CMK (cell line): Measurements from ENCODE around the gene AP3D1.
A peak's percentile ranks its signal among the peaks of the same experiment; 100 is the strongest.
"Not testable (repeated sequence)": the region's sequence is repeated elsewhere in the genome, so short reads cannot be mapped to it uniquely, and the experiment has no call there.

Experiments used
- DNase-seq: peaks from one replicate; pipeline ENCODE4 v3.0.0-alpha.2; 2010; ENCODE audit warnings: low read depth

AP3D1 gene

DNA sequence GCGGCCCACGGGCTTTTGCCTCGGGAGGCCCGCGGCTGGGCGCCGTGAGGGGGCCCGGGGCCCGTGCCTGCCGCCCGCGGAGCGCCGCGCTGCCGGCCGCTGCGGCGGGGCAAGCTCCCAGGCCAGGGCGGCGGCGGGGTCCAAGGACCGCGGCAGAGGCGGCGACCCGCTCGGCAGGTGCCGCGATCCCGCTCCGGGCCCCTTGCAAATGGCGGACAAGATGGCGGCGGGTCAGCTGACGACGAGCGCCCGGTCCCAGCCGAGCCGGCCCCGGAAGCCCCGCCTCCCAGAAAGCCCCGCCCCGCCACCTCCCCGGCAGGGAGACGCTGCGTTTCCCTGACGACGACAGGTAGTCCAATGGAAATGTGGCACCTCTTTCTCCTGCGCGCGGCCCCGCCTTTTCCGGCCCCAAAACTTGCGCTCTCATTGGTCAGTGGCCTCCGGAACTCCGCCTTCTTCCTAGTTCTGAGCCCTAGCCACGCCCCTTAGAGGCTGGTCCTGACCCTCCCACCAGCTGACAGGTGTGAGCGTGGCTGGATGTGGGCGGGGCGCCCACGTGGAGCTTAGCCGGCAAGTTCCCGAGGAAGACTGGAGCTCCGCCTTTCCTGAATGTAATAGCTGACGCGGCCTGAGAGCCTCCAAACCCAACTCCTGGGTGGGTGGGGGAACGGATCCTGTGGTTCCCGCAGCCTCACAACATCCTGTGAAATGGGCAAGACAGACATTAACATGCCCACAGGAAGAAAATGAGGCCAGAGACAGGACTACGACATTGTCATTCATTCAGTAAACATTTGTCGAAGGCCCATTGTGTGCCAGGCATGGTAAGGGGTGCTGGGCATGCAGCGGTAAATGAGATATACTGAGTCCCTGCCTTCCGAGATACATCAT, at the start of gene AP3D1:
TSS of gene AP3D1 (minus strand) at position 228 of the 891 bp plus-strand sequence. CDS start 232 bp downstream, outside the sequence.
- DNase-seq: peak; percentile 99

DNA sequence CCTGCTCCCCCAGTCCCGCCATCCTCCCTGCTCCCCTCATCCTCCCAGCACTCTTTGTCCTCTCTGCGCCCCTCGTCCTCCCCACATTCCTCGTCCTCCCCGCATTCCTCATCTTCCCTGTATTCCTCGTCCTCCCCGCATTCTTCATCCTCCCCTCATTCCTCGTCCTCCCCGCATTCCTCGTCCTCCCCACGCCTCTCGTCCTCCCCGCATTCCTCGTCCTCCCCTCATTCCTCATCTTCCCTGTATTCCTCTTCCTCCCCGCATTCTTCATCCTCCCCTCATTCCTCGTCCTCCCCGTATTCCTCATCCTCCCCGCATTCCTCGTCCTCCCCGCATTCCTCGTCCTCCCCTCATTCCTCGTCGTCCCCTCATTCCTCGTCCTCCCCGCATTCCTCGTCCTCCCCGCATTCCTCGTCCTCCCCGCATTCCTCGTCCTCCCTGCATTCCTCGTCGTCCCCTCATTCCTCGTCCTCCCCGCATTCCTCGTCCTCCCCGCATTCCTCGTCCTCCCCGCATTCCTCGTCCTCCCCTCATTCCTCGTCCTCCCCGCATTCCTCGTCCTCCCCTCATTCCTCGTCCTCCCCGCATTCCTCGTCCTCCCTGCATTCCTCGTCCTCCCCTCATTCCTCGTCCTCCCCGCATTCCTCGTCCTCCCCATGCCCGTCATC, 49.4 kb upstream of the AP3D1 start:
- not testable (repeated sequence) for DNase-seq

DNA sequence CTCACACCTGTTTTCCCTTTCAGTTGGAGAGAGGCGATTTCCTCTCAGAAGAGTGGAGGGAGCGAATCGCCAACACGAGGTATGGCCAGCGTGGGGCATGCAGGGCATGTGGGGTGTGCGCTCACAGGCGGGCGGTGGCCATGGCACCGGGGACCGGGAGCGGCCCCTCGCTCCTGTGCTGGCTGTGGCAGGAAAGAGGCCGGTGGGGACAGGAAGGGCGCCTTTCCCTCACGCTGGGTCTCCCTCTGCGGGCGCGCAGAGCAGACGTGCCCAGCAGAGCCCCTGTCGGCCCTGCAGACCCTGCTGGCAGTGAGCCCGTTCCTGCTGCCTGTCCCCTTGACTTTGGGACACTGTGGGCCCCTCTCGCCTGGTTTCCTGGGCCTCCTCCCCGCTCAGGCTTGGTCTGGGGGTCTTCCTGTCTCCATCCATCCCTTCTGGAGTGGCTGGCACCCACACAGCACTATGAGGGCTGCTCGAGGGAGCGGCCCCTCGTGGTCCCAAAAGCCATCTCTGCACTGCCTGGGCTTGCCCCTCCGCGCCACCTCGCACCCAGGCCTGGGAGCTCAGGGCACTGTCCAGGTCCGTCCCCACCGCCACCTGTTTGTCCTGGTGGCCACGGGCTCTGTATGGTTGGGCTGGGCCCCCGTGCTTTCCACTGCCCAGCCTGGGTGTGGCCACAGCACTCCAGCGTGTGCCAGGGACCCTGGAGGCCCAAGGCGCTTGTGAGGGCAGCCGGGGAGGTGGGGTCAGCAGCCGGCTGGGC, 48.7 kb upstream of the AP3D1 start:
- no peak for DNase-seq

DNA sequence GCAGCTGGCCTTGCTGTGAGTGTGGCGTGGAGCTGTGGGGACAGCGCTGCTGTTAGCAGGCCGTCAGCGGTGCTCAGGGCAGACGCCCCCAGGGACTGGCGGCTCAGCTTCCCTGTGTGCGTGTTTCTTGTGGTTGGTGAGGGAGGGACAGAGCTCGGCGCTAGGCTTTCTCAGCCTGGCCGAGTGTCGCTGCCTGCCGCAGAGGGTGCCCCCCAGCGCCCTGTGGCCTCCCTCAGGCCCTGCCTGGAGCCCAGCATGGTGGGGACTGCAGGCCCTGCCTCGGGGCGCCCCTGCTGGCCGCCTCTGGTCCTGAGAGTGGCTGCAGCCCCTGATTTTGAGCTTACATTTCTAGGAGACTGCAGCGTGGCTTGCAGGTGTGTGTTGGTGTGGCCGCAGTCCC, 47.8 kb upstream of the AP3D1 start:
- no peak for DNase-seq

DNA sequence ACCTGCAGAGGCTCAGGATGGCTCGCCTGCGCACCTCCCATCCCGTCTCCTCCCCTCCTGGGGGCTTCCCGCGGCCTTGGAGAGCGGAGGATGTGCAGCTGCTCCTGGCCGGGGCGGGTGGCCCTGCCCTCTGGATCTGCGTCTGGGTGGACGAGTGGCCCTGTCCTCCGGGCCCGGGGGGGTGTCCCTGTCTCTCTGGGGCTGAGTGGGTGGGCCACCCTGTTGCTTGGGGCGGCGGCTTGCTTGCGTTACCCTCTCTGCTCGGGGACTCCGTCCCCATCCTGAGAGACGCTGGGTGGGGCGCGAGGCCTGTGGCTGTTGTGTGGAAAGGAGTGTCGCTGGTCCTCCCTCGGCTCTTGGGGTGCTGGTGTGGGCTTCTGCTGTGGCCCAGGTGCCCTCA, 47.0 kb upstream of the AP3D1 start:
- DNase-seq: no peak

DNA sequence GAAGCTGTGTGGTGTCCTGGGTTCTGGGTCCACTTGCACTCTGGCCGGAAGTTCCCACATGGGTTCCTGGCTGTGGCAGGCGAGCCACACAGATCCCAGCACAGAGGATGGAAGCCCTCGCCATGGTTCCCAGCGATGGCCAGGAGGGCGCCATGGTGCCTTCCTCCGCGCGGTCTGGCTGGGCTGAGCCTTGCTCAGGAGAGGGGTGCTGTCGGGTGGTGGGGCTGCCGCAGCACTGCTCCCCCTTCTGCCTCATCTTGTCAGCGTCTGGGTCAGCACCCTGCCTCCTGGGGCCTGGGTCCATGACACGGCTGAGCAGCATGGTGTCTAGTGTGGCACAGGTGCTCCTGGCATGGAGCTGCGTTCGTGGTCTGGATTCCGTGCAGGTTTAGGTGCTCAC, 45.9 kb upstream of the AP3D1 start:
- no peak for DNase-seq

DNA sequence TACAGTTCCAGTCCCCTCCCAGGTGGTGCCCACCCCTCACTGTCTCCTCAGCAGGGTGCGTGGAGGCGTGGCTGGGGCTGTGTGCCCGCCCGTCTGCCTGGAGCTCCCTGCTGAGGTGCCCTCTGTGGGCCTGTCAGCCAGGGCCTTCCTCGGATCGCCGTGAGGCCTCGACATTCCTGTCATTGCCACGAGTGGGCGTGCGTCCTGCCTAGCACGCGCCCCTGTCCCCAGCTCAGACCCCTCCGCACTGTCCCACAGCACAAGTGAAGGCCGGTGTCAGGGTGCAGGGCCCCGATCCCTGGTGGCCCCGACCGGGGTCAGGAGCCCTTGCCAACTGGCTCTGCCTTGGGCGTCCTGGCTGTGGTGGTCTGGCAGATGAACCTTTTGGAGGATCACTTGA, 44.5 kb upstream of the AP3D1 start:
- DNase-seq: no peak

DNA sequence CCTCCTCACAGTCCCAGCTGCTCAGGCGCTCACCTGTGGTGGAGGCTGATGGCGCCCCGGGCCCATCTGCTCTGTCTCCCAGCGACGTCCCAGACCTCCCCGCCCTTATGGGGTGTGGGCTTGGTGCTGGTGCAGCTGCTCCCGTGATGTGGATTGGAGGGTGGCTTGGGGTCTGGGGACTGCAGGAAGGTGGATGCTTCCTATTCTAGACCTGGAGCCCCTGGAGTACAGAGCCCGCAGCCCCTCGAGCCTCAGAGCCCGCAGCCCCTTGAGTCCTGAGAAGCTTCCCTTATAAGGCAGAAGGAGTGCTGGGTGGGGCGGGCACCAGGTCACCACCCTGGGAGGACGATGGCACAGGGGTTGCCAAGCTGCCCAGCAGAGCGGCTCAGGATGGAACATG, 44.0 kb upstream of the AP3D1 start:
- DNase-seq: no peak

DNA sequence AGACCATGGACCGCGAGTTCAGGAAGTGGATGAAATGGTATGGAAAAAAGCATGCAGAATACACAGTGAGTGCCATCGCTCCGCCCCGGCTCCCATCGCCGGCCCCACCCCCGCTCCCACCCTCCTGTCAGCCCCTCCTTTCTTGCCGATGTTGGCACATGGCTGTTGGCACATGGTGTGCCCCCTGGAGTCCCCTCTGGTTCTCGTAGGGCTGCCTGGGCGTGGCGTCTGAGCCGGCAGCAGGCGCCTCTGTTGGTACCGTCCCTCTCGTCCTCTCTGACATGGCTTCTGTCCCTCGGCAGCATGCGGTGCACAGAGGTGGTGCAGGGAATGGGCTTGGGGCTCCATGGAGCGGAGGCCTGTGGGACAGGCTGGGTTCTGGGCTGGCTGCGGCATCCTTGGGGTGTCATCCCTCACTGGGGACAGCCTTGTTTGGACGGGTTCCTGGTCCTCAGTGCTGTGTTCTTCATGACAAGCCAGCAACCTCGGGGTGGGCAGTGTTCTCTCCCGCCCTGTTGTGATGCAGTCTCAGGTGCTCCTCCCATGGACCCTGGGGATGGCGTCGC, 43.2 kb upstream of the AP3D1 start:
- DNase-seq: no peak

DNA sequence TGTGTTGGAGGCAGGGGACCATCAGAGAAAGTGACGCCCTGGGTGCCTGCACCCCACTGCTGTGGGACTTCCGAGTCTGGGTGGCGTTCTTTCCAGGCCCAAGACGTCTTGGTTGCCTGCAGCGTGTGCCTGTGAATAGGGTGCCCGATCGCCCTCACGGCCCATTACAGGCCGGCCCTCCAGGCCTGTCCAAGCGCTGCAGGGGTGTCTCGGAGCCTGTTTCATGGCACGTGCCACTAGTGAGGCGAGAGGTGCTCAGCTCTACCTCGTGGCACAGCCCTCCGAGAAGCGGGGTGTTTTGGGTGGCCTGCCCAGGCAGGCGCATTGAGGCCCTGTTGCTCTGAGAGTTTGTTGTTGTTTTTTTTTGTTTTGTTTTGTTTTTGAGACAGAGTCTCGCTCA, 42.4 kb upstream of the AP3D1 start:
- DNase-seq: no peak

DNA sequence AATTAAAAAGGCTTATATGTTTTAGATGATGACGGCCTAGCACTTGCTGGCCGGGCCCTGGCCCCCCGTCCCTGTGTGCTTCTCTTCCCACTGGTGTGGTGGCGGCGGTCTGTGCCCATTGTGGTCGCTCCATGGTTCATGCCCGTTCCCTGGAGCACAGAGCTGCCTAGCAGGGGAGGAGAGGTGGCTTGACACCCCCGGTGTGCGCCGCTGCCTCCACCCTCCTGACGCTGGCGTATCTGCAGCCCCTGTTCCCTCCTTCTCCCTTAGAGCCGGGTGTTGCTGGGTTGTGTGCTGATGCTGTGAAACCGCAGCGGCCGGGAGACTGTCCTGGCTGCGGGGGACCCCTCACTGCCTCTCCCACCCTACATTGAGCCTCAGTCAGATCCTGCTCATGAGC, 41.5 kb upstream of the AP3D1 start:
- DNase-seq: no peak

DNA sequence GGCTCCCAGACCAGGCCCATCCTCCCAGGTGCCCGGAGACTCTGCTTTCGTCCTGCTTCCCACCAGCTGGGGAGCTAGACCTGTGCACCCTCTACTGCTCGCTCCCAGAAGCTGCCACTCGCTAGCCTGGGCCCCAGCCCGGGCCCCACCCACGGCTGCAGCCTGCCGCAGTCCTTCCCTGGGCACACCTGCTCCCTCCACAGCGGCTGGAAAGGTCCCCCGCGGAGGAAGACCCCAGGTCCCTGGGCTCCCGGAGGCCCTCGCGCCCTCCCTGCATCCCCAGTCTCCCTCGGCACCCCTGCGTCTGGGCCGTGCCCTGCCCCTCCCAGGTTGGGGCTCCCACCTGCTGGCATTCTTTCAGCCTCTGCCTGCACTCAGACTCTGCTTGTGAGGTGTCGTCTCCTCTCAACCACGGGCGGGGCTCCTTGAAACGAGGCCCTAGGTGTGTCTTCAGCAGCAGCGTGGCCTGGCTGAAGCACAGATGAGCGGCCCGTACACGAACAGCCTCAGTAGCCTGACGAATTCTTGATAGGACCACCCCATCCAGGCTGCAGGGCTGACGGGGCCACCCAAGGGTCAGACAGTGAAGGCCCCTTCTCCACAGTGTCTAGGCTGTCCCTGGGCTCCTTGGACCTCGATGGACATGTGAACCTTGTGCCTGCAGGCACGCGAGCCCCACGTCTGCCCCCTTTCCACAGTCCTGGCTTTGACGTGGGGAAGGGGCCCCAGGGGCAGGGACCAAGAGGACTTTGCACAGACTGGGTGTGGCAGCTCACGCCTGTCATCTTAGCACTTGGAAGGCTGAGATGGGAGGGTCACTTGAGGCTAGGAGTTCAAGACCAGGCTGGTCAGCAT, 40.3 kb upstream of the AP3D1 start:
- no peak for DNase-seq

DNA sequence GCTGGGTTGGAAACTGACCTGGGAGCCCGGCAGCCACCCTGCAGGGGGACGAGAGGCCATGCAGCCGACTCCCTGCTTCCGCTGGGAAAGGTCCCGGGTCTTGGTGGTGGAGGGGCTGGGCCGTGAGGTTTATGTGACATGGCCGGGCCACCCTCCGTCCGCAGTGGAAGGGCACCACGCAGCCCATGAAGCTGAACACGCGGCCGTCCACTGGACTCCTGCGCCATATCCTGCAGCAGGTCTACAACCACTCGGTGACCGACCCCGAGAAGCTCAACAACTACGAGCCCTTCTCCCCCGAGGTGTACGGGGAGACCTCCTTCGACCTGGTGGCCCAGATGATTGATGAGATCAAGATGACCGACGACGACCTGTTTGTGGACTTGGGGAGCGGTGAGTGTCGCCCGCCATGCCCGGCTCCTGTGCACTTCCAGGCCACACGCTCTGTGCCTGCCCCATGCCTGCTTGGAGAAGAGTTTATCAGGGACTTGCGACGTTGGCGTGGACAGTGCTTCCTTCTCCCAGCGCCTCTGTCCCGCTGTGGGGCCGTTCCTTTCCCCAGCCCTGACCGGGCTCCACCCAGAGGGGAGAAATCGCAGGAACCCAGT, 39.6 kb upstream of the AP3D1 start:
- no peak for DNase-seq

DNA sequence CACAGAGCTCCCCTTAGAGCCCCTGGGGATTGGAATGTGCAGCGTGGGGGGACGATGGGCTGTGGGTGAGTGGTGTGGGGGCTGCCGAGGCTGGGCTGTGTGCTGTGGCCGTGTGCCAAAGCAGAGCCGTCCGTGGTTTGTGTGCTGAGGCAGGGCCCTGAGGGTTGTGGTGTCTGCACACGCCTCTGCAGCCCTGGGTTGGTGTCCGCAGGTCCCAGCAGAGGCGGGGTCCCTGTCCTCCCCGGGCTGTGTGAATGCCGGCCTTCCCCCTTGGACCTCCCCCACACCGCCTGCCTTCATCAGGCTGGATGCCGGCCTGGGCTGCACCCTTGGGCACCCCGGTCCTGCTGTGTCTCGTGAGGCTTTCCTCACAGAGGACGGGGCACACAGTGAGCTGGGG, 38.5 kb upstream of the AP3D1 start:
- no peak for DNase-seq

DNA sequence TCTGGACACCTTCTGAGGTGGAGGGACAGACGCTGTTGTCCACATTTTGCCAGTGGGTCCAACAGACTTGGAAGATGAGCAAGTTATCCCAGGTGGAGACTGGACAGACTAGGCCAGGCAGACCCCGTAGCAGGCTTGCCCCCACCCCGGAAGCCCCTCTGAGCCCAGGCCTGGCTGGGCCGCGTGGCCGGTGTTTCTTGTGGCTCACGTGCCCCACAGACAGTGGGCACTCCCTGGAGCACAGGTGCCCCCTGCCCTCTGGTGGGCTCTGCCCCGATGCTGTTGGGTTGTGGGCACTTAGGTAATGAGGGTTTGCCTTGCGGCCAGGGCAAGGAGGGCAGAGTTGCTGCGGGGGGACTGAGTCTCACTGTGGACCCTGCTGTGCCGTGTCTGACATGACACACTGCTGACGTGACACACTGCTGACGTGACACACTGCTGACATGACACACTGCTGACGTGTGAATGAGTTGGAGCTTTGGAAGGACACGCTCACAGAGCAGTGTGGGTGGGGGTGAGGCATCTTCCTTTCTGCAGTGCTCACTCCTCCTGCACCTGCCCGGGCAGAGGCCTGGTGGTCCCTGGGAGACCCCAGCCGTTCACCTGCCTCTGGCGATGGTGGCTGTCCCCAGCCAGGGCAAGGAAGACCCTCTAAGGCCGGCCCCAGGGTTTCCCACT, 37.5 kb upstream of the AP3D1 start:
- no peak for DNase-seq

DNA sequence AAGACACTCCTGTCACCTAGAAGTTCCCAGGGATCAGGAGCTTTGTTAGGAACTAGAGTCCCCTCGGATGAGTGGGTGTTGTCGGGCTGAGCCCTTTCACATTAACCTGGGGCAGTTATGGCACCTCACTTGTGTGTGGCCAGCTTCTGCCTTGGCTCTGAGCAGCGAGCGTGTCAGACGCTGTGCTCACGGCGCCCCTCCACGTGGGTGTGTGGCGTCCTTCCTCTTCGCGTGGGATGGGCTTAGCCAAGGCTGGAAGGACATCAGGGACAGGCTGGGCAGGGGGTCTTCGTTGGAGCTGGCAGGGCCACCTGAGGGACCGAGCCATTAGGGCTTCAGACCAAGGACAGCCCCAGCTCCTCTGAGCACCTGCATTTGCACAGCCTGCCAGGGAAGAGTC, 35.8 kb upstream of the AP3D1 start:
- no peak for DNase-seq

DNA sequence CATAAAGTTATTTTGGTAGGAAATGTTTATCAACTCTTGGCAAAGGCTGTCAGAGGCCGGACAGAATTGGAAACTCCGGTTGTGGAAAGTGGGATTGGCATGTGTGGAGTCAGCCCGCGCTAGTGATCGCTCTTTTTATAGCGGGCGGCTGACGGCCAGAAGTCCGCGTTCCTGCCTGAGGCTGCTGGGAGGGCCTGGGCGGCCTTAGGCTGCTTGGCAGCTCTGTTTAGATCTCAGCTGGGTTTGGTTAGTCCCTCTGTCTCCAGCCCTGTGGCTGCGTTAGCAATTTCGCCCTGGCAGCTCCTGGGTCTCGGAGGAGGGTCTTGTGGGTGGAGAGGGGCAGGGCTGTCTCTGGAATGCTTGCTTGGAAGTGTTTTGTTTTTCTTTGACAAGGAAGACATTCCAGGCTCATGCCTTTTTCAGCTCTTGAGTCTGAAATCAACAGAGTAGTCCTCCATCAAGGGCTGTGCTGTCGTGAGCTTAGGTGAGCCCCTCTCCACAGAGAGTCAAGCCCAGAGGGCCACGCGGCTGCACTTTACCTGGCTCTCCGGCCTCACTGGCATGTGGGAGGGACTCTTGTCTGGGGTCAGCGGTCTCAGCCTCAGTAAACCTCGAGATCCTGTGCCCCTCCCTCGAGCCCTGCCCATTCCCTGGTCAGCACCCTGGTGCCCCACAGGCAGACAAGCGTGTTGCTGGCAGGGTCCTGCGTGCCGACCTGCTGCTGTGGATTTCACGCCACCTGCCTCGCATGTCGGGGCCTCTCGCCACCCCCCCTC, 34.9 kb upstream of the AP3D1 start:
- DNase-seq: no peak

DNA sequence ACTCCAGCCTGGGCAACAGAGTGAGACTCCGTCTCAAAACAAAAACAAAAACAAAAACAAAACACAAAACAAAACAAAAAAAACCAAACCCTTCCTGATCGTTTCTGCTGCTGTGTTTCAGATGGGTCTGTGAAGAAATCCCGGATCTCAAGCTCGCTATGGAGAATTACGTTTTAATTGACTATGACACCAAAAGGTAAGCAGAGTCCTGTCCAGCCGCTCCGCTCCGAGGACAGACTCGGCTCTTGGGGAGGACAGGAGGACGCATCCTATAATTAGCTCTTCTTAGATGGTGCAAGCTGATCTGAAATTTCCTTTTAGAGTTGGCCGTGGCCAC, 34.3 kb upstream of the AP3D1 start:
- no peak for DNase-seq

DNA sequence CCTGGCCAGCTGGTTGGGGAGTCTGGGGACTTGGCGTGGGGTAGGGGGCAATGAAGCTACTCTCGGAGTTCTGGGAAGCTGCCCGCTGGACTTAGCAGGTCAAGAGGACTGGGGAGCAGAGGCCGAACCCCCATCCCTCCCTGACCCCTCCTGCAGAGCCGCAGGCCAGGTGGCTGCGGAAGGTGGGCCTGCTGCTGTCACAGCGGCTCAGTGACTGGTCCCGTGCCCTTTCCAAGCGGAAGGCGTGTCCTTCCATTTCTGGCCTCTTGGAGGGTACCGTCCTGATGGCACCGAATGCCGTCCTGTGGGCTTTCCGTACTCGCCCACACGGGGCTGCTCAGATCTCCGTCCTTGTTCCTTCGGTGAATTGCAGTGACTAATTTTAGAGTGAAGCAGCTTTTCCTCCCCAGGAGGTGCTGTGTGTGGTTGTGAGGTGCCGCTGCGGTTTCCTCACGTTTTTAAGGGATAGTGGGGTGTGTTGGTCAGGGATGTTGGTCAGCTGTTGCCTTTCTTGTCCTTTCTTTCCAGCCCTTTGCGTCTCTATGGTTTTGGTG, 33.1 kb upstream of the AP3D1 start:
- no peak for DNase-seq

DNA sequence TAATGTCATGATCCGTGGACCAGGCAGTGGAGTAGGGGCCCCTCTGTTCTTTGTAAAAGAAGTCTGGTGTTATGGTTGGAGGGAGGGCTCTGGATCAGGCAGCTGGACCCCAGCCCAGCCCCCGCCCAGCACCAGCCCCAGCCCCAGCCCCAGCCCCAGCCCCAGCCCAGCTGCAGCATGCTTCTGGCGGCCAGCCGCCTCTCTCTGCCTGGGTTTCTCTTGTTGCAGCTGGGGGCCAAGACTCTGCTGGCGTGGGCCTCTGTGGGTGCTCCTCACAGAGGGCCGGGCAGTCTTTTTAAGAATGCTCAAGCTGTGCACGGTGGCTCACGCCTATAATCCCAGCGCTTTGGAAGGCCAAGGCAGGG, 30.2 kb upstream of the AP3D1 start:
- DNase-seq: no peak
